Parathyroid adenoma (tissue), 2 donors: ENCODE measurements around the gene FNDC4.

ENCODE experiments used
- H2AFZ ChIP-seq: fragments of 300-600 bp; sonication (generic); one replicate; pipeline ENCODE4 v1.7.0; 2017; ENCODE audit warnings: antibody characterized with exemption, mild to moderate bottlenecking
- H3K27ac ChIP-seq: fragments of 300-600 bp; sonication (generic); one replicate; pipeline ENCODE4 v1.7.0; 2017
- H3K27me3 ChIP-seq: fragments of 300-600 bp; sonication (generic); one replicate; pipeline ENCODE4 v1.7.0; 2017; ENCODE audit warnings: low read length; ENCODE audit not compliant: control insufficient read depth, insufficient read depth
- H3K36me3 ChIP-seq: fragments of 300-600 bp; sonication (generic); one replicate; pipeline ENCODE4 v1.7.0; 2017; ENCODE audit warnings: low read length; ENCODE audit not compliant: control insufficient read depth, insufficient read depth
- H3K4me1 ChIP-seq: fragments of 300-600 bp; sonication (generic); one replicate; pipeline ENCODE4 v1.7.0; 2017; ENCODE audit warnings: control low read depth
- H3K4me2 ChIP-seq: fragments of 300-600 bp; sonication (generic); one replicate; pipeline ENCODE4 v1.7.0; 2017; ENCODE audit warnings: low read length
- H3K4me3 ChIP-seq: fragments of 300-600 bp; sonication (generic); one replicate; pipeline ENCODE4 v1.7.0; 2017; ENCODE audit warnings: low read depth, low read length
- H3K79me2 ChIP-seq: fragments of 300-600 bp; sonication (generic); one replicate; pipeline ENCODE4 v1.7.0; 2017; ENCODE audit warnings: control low read depth
- H3K9ac ChIP-seq: fragments of 300-600 bp; sonication (generic); one replicate; pipeline ENCODE4 v1.7.0; 2017; ENCODE audit warnings: mild to moderate bottlenecking
- H3K9me3 ChIP-seq: fragments of 300-600 bp; sonication (generic); one replicate; pipeline ENCODE4 v1.7.0; 2017; ENCODE audit warnings: low read length; ENCODE audit not compliant: control insufficient read depth
- CTCF ChIP-seq: fragments of 300-600 bp; sonication (generic); IDR thresholded peaks from one replicate; pipeline ENCODE4 v1.7.0; 2017; ENCODE audit warnings: antibody characterized with exemption, mild to moderate bottlenecking
- donor health status: primary hyperparathyroidism.

The FNDC4 gene

DNA sequence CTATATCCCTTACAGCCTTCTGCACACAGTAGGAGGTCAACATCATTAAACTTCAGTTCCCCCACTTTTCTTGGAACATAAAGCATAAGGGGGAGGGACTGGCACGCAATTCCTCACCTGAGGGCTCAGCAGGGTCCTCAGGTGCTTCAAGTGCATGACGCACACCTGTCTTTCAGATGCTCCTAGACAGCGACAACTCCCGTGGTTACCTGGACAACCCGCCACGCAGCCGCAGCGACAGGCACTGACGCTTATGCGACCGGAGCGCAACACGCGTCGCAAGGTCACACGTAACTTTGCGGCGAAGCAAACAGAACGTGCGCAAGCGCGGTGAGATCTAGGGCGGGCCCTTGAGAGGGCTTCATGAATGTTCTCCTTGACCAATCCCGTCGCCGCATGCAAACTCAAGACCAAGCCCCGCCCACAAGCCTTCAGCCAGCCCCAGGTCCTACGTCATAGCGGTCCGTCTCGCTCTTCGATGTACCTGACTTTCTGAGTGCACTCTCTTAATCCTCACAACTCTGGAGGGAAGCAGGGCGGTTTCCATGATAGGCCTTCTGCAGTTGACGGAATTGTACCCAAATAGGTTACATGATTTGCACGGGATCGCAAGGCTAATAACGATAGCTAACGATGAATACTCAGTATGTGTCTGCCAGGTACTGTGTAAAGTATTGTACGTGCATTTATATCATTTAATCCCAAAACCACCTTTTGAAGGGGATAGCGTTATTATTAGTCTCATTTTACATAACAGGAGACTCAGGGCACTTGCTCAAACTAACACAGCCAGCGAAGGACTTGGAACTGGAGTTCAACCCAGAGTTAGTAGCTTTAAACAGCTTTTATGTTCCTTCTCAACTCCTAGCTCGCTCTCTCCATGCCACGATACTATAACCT, 5.3 kb downstream of the FNDC4 start, which contains the start of gene IFT172:
TSS of gene IFT172 (minus strand) at position 246 of the 900 bp plus-strand sequence. CDS start at position 156, 90 bp downstream.
- H3K79me2 ChIP-seq, result no peaks in the 10 kb centered on the region
- H3K9me3 ChIP-seq, result no peaks in the 10 kb centered on the region
- TF ChIP-seq CTCF, result no peak
- peak within 1 kb of the TSS; percentile 76 for H2AFZ ChIP-seq
- peaks cover 5% of the 10 kb centered on the region for H3K4me1 ChIP-seq
- peak within 1 kb of the TSS; percentile 75 for H3K4me3 ChIP-seq
- no peaks in the 10 kb centered on the region for H3K27me3 ChIP-seq
- H3K4me2 ChIP-seq, result peak within 1 kb of the TSS; percentile 76
- H3K27ac ChIP-seq, result peak within 1 kb of the TSS; percentile 64
- H3K9ac ChIP-seq, result no peak within 1 kb of the TSS
- H3K36me3 ChIP-seq, result no peaks in the 10 kb centered on the region

DNA sequence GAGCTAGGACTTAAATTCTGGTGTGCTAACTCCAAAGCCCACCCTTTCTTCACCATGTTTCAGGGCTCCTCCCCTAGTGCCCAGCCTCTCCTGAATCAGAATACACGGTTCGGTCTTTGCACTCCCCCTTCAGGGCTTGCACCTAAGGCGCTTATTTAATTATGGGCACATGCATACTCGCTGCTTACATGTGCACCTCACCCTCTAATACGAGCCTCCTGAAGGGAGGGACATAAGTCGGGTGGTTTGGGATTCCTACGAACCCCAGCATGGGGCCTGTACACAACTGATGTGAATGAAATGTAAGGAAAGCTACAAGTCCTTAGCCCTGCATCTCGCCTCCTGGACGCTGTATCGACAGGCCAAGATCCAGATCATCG, 5.9 kb downstream of the FNDC4 start:
- no peak for TF ChIP-seq CTCF
- Histone ChIP-seq H3K4me3 (peak overlapping the region; percentile 75), H3K9me3 (no peaks in the 10 kb centered on the region), H2AFZ (peak overlapping the region; percentile 76), H3K79me2 (no peaks in the 10 kb centered on the region), H3K27ac (peak overlapping the region; percentile 64), H3K36me3 (no peaks in the 10 kb centered on the region), H3K4me1 (peaks cover 5% of the 10 kb centered on the region), H3K27me3 (no peaks in the 10 kb centered on the region), H3K4me2 (peak overlapping the region; percentile 76), H3K9ac (no peak overlapping the region)

GRCh38 chr2:27485496-27485895, 9.5 kb downstream of the FNDC4 start:
- Histone ChIP-seq H3K9me3 (no peaks in the 10 kb centered on the region), H3K27ac (no peak overlapping the region), H3K4me1 (peaks cover 5% of the 10 kb centered on the region), H2AFZ (no peak overlapping the region), H3K9ac (no peak overlapping the region), H3K4me2 (no peak overlapping the region), H3K36me3 (no peaks in the 10 kb centered on the region), H3K27me3 (no peaks in the 10 kb centered on the region), H3K4me3 (no peak overlapping the region), H3K79me2 (no peaks in the 10 kb centered on the region)
- no peak for TF ChIP-seq CTCF

- no peak overlapping the region for H3K4me3 ChIP-seq
- TF ChIP-seq CTCF, result no peak
- H3K36me3 ChIP-seq, result no peaks in the 10 kb centered on the region
- no peaks in the 10 kb centered on the region for H3K79me2 ChIP-seq
- H3K4me2 ChIP-seq, result no peak overlapping the region
- no peaks in the 10 kb centered on the region for H3K4me1 ChIP-seq
- no peaks in the 10 kb centered on the region for H3K27me3 ChIP-seq
- H3K9ac ChIP-seq, result no peak overlapping the region
- no peaks in the 10 kb centered on the region for H3K9me3 ChIP-seq
- no peak overlapping the region for H3K27ac ChIP-seq
- H2AFZ ChIP-seq, result no peak overlapping the region
Observed at GRCh38 chr2:27471961-27472360, 23.0 kb downstream of the FNDC4 start.
